HEK293T (cell line): ENCODE measurements around the gene GPBP1.

Experiments
- BHLHE40 ChIP-seq: fragments of 450-650 bp; IDR thresholded peaks from 2 replicates; pipeline ENCODE4 v1.6.1; 2016; ENCODE audit warnings: mild to moderate bottlenecking, moderate library complexity, borderline replicate concordance
- ELF4 ChIP-seq: fragments of 450-650 bp; IDR thresholded peaks from 2 replicates; pipeline ENCODE4 v1.6.1; 2017; ENCODE audit warnings: antibody characterized with exemption
- FOXK2 ChIP-seq: fragments of 450-650 bp; IDR thresholded peaks from 2 replicates; pipeline ENCODE4 v1.6.1; 2016; ENCODE audit warnings: mild to moderate bottlenecking
- FOXM1 ChIP-seq: fragments of 450-650 bp; IDR thresholded peaks from 2 replicates; pipeline ENCODE4 v1.6.1; 2017; ENCODE audit warnings: mild to moderate bottlenecking, borderline replicate concordance
- HDGF ChIP-seq: fragments of 450-650 bp; IDR thresholded peaks from 2 replicates; pipeline ENCODE4 v1.6.1; 2017; ENCODE audit warnings: antibody characterized with exemption, borderline replicate concordance
- L3MBTL2 ChIP-seq: fragments of 450-650 bp; conservative IDR thresholded peaks from 2 replicates; pipeline ENCODE4 v1.6.1; 2016; ENCODE audit warnings: mild to moderate bottlenecking
- LEF1 ChIP-seq: fragments of 450-650 bp; IDR thresholded peaks from 2 replicates; pipeline ENCODE4 v1.6.1; 2017; ENCODE audit warnings: mild to moderate bottlenecking, borderline replicate concordance
- NFRKB ChIP-seq: fragments of 450-650 bp; IDR thresholded peaks from 2 replicates; pipeline ENCODE4 v1.6.1; 2016; ENCODE audit warnings: mild to moderate bottlenecking, moderate library complexity
- SP1 ChIP-seq: fragments of 450-650 bp; IDR thresholded peaks from 2 replicates; pipeline ENCODE4 v1.6.1; 2017
- SUZ12 ChIP-seq: fragments of 450-650 bp; IDR thresholded peaks from 2 replicates; pipeline ENCODE4 v1.6.1; 2016; ENCODE audit warnings: mild to moderate bottlenecking
- TARDBP ChIP-seq: fragments of 450-650 bp; IDR thresholded peaks from 2 replicates; pipeline ENCODE4 v1.6.1; 2016

GRCh38 chr5:57189515-57189914 lies 15.7 kb downstream of the GPBP1 start:
- TF ChIP-seq BHLHE40: no peak
- TF ChIP-seq FOXM1: no peak
- no peak for TF ChIP-seq SUZ12
- no peak for TF ChIP-seq SP1
- no peak for TF ChIP-seq NFRKB
- TF ChIP-seq LEF1: no peak
- no peak for TF ChIP-seq ELF4
- TF ChIP-seq HDGF: no peak
- no peak for TF ChIP-seq L3MBTL2
- no peak for TF ChIP-seq FOXK2
- no peak for TF ChIP-seq TARDBP
